WTC11 (cell line): ENCODE measurements around the gene KIF26A. TPM values are rescaled to one million over a fixed set of nuclear protein-coding genes. Genes with fewer than 3 reads are reported as not detected.
A peak's percentile ranks its signal among the peaks of the same experiment; 100 is the strongest.

Source experiments
- AFF4 ChIP-seq: sonication (generic); formaldehyde crosslinking; IDR thresholded peaks from 2 replicates; pipeline ENCODE4 v1.8.1; 2023; ENCODE audit warnings: mild to moderate bottlenecking, missing genetic modification reagents, borderline replicate concordance
- ATF3 ChIP-seq: sonication (generic); formaldehyde crosslinking; conservative IDR thresholded peaks from 2 replicates; pipeline ENCODE4 v1.8.1; 2022; ENCODE audit warnings: mild to moderate bottlenecking, missing genetic modification reagents
- ATF6 ChIP-seq: sonication (generic); formaldehyde crosslinking; IDR thresholded peaks from 2 replicates; pipeline ENCODE4 v1.8.1; 2023; ENCODE audit warnings: mild to moderate bottlenecking, missing genetic modification reagents
- CBFB ChIP-seq: sonication (generic); formaldehyde crosslinking; IDR thresholded peaks from 2 replicates; pipeline ENCODE4 v1.8.1; 2022; ENCODE audit warnings: mild to moderate bottlenecking, low read depth, missing genetic modification reagents
- CREB1 ChIP-seq: sonication (generic); formaldehyde crosslinking; IDR thresholded peaks from 2 replicates; pipeline ENCODE4 v1.8.0; 2023; ENCODE audit warnings: mild to moderate bottlenecking, missing genetic modification reagents
- CREM ChIP-seq: sonication (generic); formaldehyde crosslinking; IDR thresholded peaks from 2 replicates; pipeline ENCODE4 v1.8.1; 2022; ENCODE audit warnings: mild to moderate bottlenecking, missing genetic modification reagents, moderate library complexity
- CTCF ChIP-seq: fragments of 200-600 bp; IDR thresholded peaks from 2 replicates; pipeline ENCODE4 v1.8.0; 2022; ENCODE audit warnings: antibody characterized with exemption
- FOXP4 ChIP-seq: sonication (generic); formaldehyde crosslinking; IDR thresholded peaks from 2 replicates; pipeline ENCODE4 v1.8.0; 2022; ENCODE audit warnings: mild to moderate bottlenecking, missing genetic modification reagents
- IRF1 ChIP-seq: sonication (generic); formaldehyde crosslinking; IDR thresholded peaks from 2 replicates; pipeline ENCODE4 v1.8.0; 2023; ENCODE audit warnings: missing genetic modification reagents
- NR1H2 ChIP-seq: sonication (generic); formaldehyde crosslinking; IDR thresholded peaks from 2 replicates; pipeline ENCODE4 v1.9.0; 2021; ENCODE audit warnings: mild to moderate bottlenecking, moderate library complexity, missing genetic modification reagents
- PRDM15 ChIP-seq: sonication (generic); formaldehyde crosslinking; IDR thresholded peaks from 2 replicates; pipeline ENCODE4 v1.8.0; 2022; ENCODE audit warnings: missing genetic modification reagents
- PREB ChIP-seq: sonication (generic); formaldehyde crosslinking; IDR thresholded peaks from 2 replicates; pipeline ENCODE4 v1.8.1; 2022; ENCODE audit warnings: mild to moderate bottlenecking, missing genetic modification reagents, moderate library complexity, borderline replicate concordance
- SOX15 ChIP-seq: fragments of 250-450 bp; sonication (Bioruptor Pico); IDR thresholded peaks from 2 replicates; pipeline ENCODE4 v1.9.0; 2021; ENCODE audit warnings: mild to moderate bottlenecking
- SP1 ChIP-seq: sonication (generic); formaldehyde crosslinking; conservative IDR thresholded peaks from 2 replicates; pipeline ENCODE4 v1.8.1; 2022; ENCODE audit warnings: missing genetic modification reagents
- ZMAT4 ChIP-seq: fragments of 250-450 bp; sonication (Bioruptor Pico); IDR thresholded peaks from 2 replicates; pipeline ENCODE4 v1.9.0; 2021; ENCODE audit warnings: mild to moderate bottlenecking
- ZNF138 ChIP-seq: sonication (generic); formaldehyde crosslinking; conservative IDR thresholded peaks from 2 replicates; pipeline ENCODE4 v1.8.1; 2022; ENCODE audit warnings: mild to moderate bottlenecking, moderate library complexity, missing genetic modification reagents
- ZNF263 ChIP-seq: sonication (generic); formaldehyde crosslinking; IDR thresholded peaks from 2 replicates; pipeline ENCODE4 v1.8.1; 2022; ENCODE audit warnings: low read depth, mild to moderate bottlenecking, moderate library complexity, missing genetic modification reagents
- ZNF396 ChIP-seq: fragments of 250-450 bp; sonication (Bioruptor Pico); IDR thresholded peaks from 2 replicates; pipeline ENCODE4 v1.8.0; 2021; ENCODE audit warnings: mild to moderate bottlenecking, moderate library complexity, borderline replicate concordance
- ZNF423 ChIP-seq: fragments of 250-450 bp; sonication (Bioruptor Pico); IDR thresholded peaks from 2 replicates; pipeline ENCODE4 v2.1.2; 2022; ENCODE audit warnings: mild to moderate bottlenecking, moderate library complexity
- ZSCAN18 ChIP-seq: fragments of 250-450 bp; sonication (Bioruptor Pico); IDR thresholded peaks from 2 replicates; pipeline ENCODE4 v2.1.2; 2022; ENCODE audit warnings: mild to moderate bottlenecking, moderate library complexity
- total RNA-seq: library from RNA; stranded (reverse); gene quantifications from 3 replicates; pipeline ENCODE4 v1.2.3, GENCODE V29; 2021

The KIF26A gene
- total RNA-seq, 1 experiment from 2014 or later = 53.4 TPM

- TF ChIP-seq AFF4 (CRISPR knock-in tag) (no peak), ZMAT4 (no peak), ZNF396 (CRISPR knock-in tag) (no peak), NR1H2 (CRISPR knock-in tag) (no peak), ATF6 (CRISPR knock-in tag) (no peak), ZNF138 (CRISPR knock-in tag) (0 out of 2 replicates have a peak, but pooled peaks have one; percentile 19), SOX15 (CRISPR knock-in tag) (no peak), SP1 (peak; percentile 67; the same call in 1 of the 2 replicates), ZSCAN18 (CRISPR knock-in tag) (no peak), CREM (CRISPR knock-in tag) (no peak), CREB1 (CRISPR knock-in tag) (peak; percentile 55; the same call in 1 of the 2 replicates), ZNF263 (CRISPR knock-in tag) (no peak), CBFB (no peak), FOXP4 (CRISPR knock-in tag) (0 out of 2 replicates have a peak, but pooled peaks have one; percentile 34), PRDM15 (CRISPR knock-in tag) (peak; percentile 91), PREB (CRISPR knock-in tag) (no peak), ZNF423 (CRISPR knock-in tag) (no peak), ATF3 (CRISPR knock-in tag) (no peak), CTCF (peak; percentile 82), IRF1 (CRISPR knock-in tag) (no peak)
Measured at GRCh38 chr14:104137297-104138097, 890 bp upstream of the KIF26A start (continued).
